Osteoblast (primary cell): ENCODE data around the gene WBP1L. TPM values are rescaled to one million over a fixed set of nuclear protein-coding genes. Genes with fewer than 3 reads are reported as not detected.
A peak's percentile ranks its signal among the peaks of the same experiment; 100 is the strongest.

Experiments used
- DNase-seq: peaks from one replicate; pipeline ENCODE4 v3.0.0; 2011; ENCODE audit warnings: low spot score, mixed read lengths; ENCODE audit not compliant: insufficient read length; ENCODE audit errors: missing footprints
- H2AFZ ChIP-seq: 2 replicates; pipeline ENCODE4 v1.6.0; 2011; ENCODE audit warnings: mild to moderate bottlenecking, low read length
- H3K27ac ChIP-seq: 2 replicates; pipeline ENCODE4 v1.5.1; 2011; ENCODE audit warnings: mild to moderate bottlenecking, low read depth, low read length, moderate library complexity
- H3K27me3 ChIP-seq: 2 replicates; pipeline ENCODE4 v1.6.0; 2012; ENCODE audit warnings: mild to moderate bottlenecking, control low read depth, inconsistent platforms, low read length, moderate library complexity; ENCODE audit not compliant: insufficient read depth
- H3K36me3 ChIP-seq: 2 replicates; pipeline ENCODE4 v1.5.1; 2011; ENCODE audit warnings: mild to moderate bottlenecking, low read length, control low read depth, moderate library complexity; ENCODE audit not compliant: insufficient read depth
- H3K4me1 ChIP-seq: 2 replicates; pipeline ENCODE4 v1.5.1; 2011; ENCODE audit warnings: mild to moderate bottlenecking, low read length, control low read depth, moderate library complexity; ENCODE audit not compliant: insufficient read depth
- H3K4me2 ChIP-seq: 2 replicates; pipeline ENCODE4 v1.6.0; 2011; ENCODE audit warnings: mild to moderate bottlenecking, low read length; ENCODE audit not compliant: insufficient read depth
- H3K4me3 ChIP-seq: fragments of 200-600 bp; sonication (generic); 3 replicates; pipeline ENCODE4 v1.5.1; 2012; ENCODE audit warnings: mild to moderate bottlenecking, low read length, inconsistent platforms; ENCODE audit not compliant: insufficient read depth
- H3K79me2 ChIP-seq: 2 replicates; pipeline ENCODE4 v1.6.0; 2012; ENCODE audit warnings: mild to moderate bottlenecking, low read length, control low read depth, inconsistent platforms; ENCODE audit not compliant: insufficient read depth
- H3K9me3 ChIP-seq: 2 replicates; pipeline ENCODE4 v1.5.1; 2011; ENCODE audit warnings: low read depth, low read length, control low read depth
- H4K20me1 ChIP-seq: 2 replicates; pipeline ENCODE4 v1.6.0; 2012; ENCODE audit warnings: mild to moderate bottlenecking, low read length, control low read depth; ENCODE audit not compliant: insufficient read depth
- total RNA-seq: library from RNA; depleted of rRNA; stranded (reverse); fragments of >200 nt; gene quantifications from 2 replicates; pipeline ENCODE4 v1.2.3, GENCODE V29; 2012
- TF ChIP-seq, protein P1 (sequence below): IDR thresholded peaks from 2 replicates; pipeline ENCODE4 v1.5.1; 2011; ENCODE audit warnings: mild to moderate bottlenecking, low read depth, low read length, moderate library complexity; ENCODE audit errors: extremely low read depth

The WBP1L gene
- total RNA-seq, 1 donor: 76.4 TPM

DNA sequence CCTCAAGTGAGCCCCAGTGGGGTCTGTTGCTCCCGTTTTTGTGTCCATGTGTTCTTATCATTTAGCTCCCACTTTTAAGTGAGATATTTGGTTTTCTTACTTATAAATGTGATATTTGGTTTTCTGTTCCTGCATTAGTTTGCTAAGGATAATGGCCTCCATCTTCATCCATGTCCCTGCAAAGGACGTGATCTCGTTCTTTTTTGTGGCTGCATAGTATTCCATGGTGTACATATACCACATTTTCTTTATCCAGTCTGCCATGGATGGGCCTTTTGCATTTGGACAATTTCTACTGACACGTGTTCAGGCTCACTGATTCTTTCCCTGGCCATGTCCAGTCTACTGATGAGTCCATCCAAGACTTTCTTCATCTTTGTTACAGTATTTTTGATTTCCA, 19.8 kb upstream of the WBP1L start:
- no peaks in the 10 kb centered on the region for H3K9me3 ChIP-seq
- no peak overlapping the region for H3K27ac ChIP-seq
- H4K20me1 ChIP-seq: no peaks in the 10 kb centered on the region
- no peaks in the 10 kb centered on the region for H3K27me3 ChIP-seq
- H3K4me2 ChIP-seq: no peak overlapping the region
- H3K4me3 ChIP-seq: no peak overlapping the region
- no peak overlapping the region for H2AFZ ChIP-seq
- no peaks in the 10 kb centered on the region for H3K36me3 ChIP-seq
- no peak for DNase-seq
- TF ChIP-seq, protein P1, sequence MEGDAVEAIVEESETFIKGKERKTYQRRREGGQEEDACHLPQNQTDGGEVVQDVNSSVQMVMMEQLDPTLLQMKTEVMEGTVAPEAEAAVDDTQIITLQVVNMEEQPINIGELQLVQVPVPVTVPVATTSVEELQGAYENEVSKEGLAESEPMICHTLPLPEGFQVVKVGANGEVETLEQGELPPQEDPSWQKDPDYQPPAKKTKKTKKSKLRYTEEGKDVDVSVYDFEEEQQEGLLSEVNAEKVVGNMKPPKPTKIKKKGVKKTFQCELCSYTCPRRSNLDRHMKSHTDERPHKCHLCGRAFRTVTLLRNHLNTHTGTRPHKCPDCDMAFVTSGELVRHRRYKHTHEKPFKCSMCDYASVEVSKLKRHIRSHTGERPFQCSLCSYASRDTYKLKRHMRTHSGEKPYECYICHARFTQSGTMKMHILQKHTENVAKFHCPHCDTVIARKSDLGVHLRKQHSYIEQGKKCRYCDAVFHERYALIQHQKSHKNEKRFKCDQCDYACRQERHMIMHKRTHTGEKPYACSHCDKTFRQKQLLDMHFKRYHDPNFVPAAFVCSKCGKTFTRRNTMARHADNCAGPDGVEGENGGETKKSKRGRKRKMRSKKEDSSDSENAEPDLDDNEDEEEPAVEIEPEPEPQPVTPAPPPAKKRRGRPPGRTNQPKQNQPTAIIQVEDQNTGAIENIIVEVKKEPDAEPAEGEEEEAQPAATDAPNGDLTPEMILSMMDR: no peak
- H3K4me1 ChIP-seq: peaks cover 8% of the 10 kb centered on the region
- H3K79me2 ChIP-seq: peaks cover 8% of the 10 kb centered on the region

DNA sequence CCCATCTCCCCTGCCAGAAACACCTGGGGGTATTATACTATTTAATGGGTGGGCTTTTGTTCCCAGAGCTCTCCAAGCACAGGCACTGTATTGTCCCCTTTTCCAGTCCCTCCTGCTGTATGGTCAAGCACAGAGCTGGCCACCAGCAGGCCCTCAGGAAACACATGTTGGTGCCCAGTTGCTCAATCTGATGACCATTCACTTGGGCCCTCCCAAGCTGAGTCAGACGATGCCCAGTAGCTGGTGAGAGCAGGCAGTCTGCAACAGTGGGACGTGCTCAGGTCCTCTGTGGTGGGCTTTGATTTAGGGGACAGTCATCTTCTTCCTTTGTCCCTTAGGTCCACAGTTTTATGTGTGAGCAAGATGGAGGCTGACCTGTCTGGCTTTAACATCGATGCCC, 17.5 kb upstream of the WBP1L start:
- H3K27me3 ChIP-seq: no peaks in the 10 kb centered on the region
- DNase-seq: peak; percentile 70
- peak overlapping the region; percentile 6 for H2AFZ ChIP-seq
- no peak overlapping the region for H3K4me3 ChIP-seq
- TF ChIP-seq, protein P1: no peak
- no peak overlapping the region for H3K4me2 ChIP-seq
- H3K9me3 ChIP-seq: no peaks in the 10 kb centered on the region
- H3K4me1 ChIP-seq: peaks cover 10% of the 10 kb centered on the region
- peaks cover 3% of the 10 kb centered on the region for H3K36me3 ChIP-seq
- peaks cover 8% of the 10 kb centered on the region for H3K79me2 ChIP-seq
- H3K27ac ChIP-seq: peak overlapping the region; percentile 40
- no peaks in the 10 kb centered on the region for H4K20me1 ChIP-seq

DNA sequence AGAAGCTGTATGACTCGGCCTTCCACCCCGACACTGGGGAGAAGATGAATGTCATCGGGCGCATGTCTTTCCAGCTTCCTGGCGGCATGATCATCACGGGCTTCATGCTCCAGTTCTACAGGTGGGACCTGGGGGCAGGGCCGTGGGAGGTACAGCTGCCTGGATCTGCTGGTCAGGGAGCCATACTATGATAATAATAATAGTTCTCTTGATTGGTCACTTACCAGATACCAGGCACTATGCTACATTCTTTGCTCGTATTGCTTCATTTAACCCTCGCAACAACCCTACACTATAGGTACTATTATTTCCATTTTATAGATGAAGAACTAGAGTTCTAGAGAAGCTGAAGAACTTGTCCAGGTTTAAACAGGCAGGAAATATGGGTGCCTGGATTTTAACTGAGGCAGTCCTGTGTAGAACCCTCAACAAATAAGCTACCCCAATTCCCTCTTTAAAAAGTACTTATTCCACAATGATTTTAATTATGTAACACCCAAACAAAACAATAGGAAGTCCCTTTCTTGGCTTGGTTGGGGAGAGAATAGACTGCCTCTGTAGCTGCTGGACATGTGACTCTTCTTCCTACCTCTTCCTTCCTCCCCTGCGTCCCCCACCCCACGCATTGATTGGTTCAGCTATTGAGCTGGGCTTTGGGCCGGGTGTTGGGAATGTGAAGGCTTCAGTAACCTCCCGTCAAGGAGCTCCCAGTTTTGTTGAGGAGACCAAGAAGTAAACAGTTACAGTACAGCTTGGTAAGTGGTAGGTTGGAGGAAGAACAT, 16.5 kb upstream of the WBP1L start:
- Histone ChIP-seq H3K27ac (no peak overlapping the region), H3K4me3 (no peak overlapping the region), H3K27me3 (no peaks in the 10 kb centered on the region), H3K79me2 (peaks cover 6% of the 10 kb centered on the region), H3K9me3 (no peaks in the 10 kb centered on the region), H3K36me3 (peaks cover 13% of the 10 kb centered on the region), H4K20me1 (no peaks in the 10 kb centered on the region), H3K4me1 (peaks cover 10% of the 10 kb centered on the region), H2AFZ (no peak overlapping the region), H3K4me2 (no peak overlapping the region)
- DNase-seq: no peak
- TF ChIP-seq, protein P1: no peak
